Fibroblast of mammary gland (primary cell): ENCODE data around the gene KCNIP4.

Experiments used
- DNase-seq: peaks from one replicate; pipeline ENCODE4 v3.0.0-alpha.2; 2010; ENCODE audit warnings: low read depth
- H3K4me3 ChIP-seq: 2 replicates; pipeline ENCODE4 v1.5.1; 2011; ENCODE audit warnings: low read depth, mild to moderate bottlenecking, low read length, moderate library complexity; ENCODE audit not compliant: control insufficient read depth
- CTCF ChIP-seq: conservative IDR thresholded peaks from 2 replicates; pipeline ENCODE4 v1.5.1; 2011; ENCODE audit warnings: low read depth, low read length, inconsistent platforms; ENCODE audit not compliant: control insufficient read depth, insufficient read depth

Gene KCNIP4

GRCh38 chr4:21474195-21474594, 474.4 kb downstream of the KCNIP4 start:
- TF ChIP-seq CTCF: no peak
- H3K4me3 ChIP-seq: no peak overlapping the region
- no peak for DNase-seq

- no peak overlapping the region for H3K4me3 ChIP-seq
- TF ChIP-seq CTCF: no peak
- DNase-seq: peak; percentile 80
Measured at GRCh38 chr4:21470535-21470934, 478.0 kb downstream of the KCNIP4 start.

- TF ChIP-seq CTCF: peak; percentile 60
- no peak overlapping the region for H3K4me3 ChIP-seq
- DNase-seq: peak; percentile 30
Measured at GRCh38 chr4:21469438-21470300, 478.9 kb downstream of the KCNIP4 start.

- no peak overlapping the region for H3K4me3 ChIP-seq
- TF ChIP-seq CTCF: no peak
- no peak for DNase-seq
Measured at GRCh38 chr4:21467551-21467950, 481.0 kb downstream of the KCNIP4 start.

- DNase-seq: no peak
- no peak overlapping the region for H3K4me3 ChIP-seq
- TF ChIP-seq CTCF: no peak
Measured at GRCh38 chr4:21457086-21457840, 491.3 kb downstream of the KCNIP4 start.

GRCh38 chr4:21454831-21455230, 493.7 kb downstream of the KCNIP4 start:
- TF ChIP-seq CTCF: no peak
- no peak overlapping the region for H3K4me3 ChIP-seq
- no peak for DNase-seq
